Adipose tissue (tissue), 3 donors: ENCODE data around the gene MUC22. TPM values are rescaled to one million over a fixed set of nuclear protein-coding genes. Genes with fewer than 3 reads are reported as not detected.
"Not testable (repeated sequence)": the region's sequence is repeated elsewhere in the genome, so short reads cannot be mapped to it uniquely, and the experiment has no call there.

Source experiments
- H3K27ac ChIP-seq: one replicate; pipeline ENCODE4 v1.5.1; 2013; ENCODE audit warnings: low read depth, low read length
- WGBS, 3 donors: extraction: QIAGEN DNeasy Blood & Tissue Kit; methylation state at CpG; one replicate each; pipeline ENCODE4 v1.1.7; 2013; 5-methylcytosine and 5-hydroxymethylcytosine counted together
- polyA plus RNA-seq, 3 donors: library from polyadenylated mRNA; stranded (reverse); fragments of 200-250 nt; gene quantifications; one replicate each; pipeline ENCODE4 v1.2.3, GENCODE V29; 2013
- donor health status: healthy with polysubstance abuse.
- donor health status: Bipolar disorder and iron deficiency.
- donor health status: healthy.

The MUC22 gene
- polyA plus RNA-seq, 3 donors = not detected

DNA sequence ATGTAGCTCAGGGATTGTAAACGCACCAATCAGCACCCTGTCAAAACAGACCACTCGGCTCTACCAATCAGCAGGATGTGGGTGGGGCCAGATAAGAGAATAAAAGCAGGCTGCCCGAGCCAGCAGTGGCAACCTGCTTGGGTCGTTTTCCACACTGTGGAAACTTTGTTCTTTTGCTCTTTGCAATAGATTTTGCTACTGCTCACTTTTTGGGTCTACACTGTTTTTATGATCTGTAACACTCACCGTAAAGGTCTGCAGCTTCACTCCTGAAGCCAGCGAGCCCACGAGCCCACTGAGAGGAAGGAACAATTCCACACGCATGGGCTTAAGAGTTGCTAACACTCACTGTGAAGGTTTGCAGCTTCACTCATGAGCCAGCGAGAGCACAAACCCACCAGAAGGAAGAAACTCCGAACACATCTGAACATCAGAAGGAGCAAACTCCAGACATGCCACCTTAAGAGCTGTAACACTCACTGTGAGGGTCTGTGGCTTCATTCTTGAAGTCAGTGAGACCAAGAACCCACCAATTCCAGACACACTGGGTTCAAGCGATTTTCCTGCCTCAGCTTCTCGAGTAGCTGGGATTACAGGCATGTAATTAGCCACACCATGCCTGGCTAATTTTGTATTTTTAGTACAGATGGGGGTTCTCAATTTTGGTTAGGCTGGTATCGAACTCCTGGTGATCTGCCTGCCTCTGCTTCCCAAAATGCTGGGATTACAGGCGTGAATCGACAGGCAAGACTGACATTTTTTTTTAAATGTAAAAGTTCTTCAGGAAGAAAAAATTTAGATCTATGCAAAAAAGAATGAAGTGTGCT lies 11.6 kb downstream of the MUC22 start:
- H3K27ac ChIP-seq = not testable (repeated sequence)
- WGBS, 3 donors = 70 to 87% (median 83%) methylated on average over 15 of the region's 15 CpGs

DNA sequence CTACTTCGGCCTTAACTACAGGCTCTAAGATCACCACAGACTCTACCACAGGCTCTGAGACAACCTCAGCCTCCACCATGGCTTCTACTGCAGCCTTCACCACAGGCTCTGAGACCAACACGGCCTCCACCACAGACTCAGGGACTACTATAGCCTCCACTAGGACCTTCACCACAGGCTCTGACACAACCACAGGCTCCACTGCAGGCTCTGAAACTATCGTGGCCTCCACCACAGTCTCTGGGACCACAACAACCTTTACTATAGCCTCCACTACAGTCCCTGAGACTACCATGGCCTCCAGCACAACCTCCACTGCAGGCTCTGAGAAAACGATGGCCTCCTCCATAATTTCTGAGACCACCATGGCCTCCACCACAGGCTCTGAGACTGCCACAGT lies 15.3 kb downstream of the MUC22 start:
- H3K27ac ChIP-seq = no peak overlapping the region
- WGBS, 3 donors = 76 to 86% (median 84%) methylated on average over 4 of the region's 4 CpGs

DNA sequence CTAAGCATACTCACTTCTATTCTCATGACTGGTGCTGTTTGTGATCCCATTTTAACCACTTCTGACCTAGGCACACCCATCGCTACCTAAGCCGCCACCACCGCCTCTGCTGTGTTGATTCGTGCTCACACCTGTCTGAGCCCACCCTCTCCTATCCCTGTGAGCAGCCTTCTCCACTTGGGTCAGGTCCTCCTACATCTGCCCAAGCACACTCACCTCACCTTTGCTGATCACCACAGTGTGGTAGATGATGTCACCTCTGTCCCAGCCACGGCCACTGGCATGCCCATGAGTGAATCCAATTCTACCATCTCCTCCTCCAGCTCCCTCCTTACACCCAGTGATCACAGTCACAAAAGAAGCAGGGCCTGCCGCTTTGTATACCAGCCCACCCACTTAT lies 20.8 kb downstream of the MUC22 start:
- WGBS, 3 donors = 86 to 91% (median 90%) methylated on average over 6 of the region's 6 CpGs
- H3K27ac ChIP-seq = no peak overlapping the region

DNA sequence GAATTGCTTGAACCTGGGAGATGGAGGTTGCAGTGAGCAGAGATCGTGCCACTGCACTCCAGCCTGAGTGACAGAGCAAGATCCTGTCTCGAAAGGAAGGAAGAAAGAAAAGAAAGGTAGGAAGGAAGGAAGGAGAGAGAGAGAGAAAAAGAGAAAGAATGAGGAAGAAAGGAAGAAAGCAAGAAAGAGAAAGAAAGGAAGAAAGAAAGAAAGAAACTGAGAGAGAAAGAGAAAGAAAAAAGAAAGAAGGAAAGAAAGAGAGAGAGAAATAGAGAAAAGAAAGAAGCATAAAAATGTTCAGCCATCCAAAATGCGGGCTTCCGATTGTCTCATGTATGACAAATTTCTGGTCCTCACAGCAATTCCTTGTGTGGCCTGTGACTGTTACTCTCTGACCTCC lies 22.8 kb downstream of the MUC22 start:
- WGBS, 3 donors = 88 to 94% (median 93%) methylated on average over 4 of the region's 4 CpGs
- no peak overlapping the region for H3K27ac ChIP-seq

DNA sequence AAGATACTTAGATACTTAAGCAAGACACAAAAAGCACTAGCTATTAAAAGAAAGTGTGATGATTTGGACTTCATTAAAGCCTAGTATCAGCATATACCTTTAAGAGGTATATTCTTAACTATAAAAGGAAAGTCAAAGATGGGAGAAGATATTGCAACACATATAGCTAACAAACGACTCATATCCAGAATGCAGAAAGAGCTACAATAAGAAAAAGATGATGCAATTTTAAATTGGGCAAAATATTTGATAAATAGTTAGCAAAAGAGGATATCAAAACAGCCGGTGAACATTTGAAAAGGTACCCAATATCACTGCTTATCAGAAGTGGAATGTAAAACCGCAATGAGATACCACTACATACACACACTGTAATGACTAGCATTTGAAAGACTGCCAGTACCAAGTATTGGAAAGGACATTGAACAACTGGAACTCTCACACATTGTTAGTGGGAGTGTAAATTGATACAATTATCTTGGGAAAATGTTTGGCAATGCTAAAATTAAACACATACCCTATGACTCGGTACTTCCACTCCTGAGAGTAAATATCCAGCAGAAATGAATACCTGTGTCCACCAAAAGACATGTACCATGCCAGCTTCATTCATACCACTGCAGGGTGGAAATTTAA lies 25.7 kb downstream of the MUC22 start:
- 26 to 59% (median 52%) methylated on average over 4 of the region's 4 CpGs for WGBS, 3 donors
- H3K27ac ChIP-seq = no peak overlapping the region

DNA sequence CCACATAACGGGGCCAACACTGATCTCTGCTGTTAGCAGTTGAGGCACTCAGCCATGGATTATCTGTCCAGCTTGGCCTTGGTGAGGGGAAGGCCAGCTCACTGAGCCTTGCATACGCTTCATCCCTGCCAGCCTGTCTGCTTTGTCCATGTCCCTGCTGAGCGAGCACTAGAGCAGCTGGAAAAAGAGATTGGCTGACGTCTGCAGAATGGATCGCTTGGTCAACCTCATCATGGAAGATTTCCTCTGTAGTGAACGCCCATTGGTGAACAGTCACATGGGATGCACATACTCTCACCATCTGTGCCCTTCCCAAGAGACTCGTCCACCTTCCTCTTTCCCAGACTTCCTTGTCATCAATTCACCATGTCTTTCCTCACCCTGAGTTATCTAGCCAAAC lies 26.9 kb downstream of the MUC22 start:
- 54 to 82% (median 81%) methylated on average over 7 of the region's 7 CpGs for WGBS, 3 donors
- no peak overlapping the region for H3K27ac ChIP-seq

DNA sequence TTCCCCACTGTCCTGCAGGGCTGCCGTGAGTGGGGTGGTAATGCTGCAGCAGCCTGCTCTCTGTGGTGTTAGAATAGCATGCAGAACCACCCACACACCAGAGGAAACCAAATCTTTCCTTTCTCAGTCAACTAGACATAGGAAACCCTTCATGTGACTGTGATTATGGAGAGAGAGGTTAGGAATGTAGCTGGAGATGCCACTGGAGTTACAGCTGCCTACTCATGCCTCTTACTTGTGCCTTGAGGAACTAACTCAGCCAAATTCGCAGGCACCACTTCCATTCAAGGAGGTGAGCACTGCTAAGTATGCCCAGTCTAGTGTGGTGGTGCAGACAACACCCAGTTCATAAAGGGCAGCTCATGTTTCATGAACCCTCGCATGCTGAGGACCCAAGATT lies 27.4 kb downstream of the MUC22 start:
- WGBS, 3 donors = 44 to 63% (median 48%) methylated on average over 3 of the region's 3 CpGs
- no peak overlapping the region for H3K27ac ChIP-seq

DNA sequence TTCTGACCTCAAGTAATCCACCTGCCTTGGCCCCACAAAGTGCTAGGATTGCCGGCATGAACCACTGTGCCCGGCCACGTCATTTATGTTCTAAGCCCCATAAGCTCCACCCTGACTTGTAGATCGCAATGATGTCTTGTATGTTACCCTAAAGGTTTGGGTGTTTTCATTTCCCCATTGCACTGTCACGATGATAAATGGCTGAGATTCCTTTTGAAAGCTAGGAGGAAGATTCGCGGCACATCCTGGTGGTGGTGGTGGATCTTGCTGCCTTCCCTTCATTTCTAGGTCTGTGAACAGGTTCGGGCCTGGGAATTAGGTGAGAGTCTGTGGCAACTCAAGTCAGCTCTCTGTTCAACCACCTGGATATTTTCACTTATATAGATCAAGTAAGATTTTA lies 28.3 kb downstream of the MUC22 start:
- 91 to 92% (median 92%) methylated on average over 8 of the region's 8 CpGs for WGBS, 3 donors
- no peak overlapping the region for H3K27ac ChIP-seq

DNA sequence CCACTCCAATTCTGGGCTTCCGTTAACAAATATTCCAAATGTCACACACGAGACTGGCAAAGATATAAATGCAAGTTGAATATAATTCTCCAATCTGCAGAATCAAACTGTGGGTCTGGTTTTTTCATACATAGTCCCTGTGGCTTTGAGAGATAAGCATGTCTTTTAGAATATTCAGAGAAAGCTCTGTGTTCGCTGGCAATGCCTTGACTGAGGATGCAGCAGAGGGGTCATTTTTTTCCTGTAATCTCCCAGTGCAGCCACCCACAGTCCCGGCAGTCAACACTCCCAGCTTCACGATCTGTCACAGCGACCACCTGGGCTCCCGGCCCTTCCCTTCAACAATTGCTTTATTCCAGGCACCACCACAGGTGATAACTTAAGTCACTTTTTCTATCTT lies 30.5 kb downstream of the MUC22 start:
- WGBS, 3 donors = 74 to 78% (median 75%) methylated on average over 7 of the region's 7 CpGs
- H3K27ac ChIP-seq = no peak overlapping the region

DNA sequence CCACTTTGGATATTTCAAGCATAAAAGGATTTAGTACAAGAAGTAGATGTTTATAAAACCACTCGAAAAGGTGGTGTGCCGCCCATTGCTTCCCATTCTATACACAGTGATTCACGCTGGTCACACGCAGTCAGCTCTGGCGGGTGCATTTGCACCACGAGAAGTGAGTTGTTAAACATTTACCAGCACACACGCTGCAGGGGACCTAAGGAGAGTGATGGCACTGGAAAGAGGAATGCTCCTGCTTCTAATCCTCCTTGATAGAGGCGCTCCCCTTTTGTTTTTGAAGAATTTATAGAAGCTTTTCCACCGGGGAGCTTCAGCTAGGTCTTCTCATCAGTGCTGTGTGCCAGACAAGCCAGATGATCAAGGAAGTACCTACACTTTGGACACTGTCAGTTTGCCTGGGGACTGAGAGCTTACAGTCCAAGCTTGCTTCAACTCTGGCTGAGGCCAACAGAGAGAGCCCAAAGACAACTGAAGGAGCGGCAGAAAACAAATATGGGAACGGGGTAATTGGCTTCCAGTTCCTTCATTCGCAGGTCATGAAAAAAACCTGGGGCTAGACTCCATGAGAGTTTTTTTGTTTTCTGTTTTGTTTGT lies 31.2 kb downstream of the MUC22 start:
- 39 to 82% (median 73%) methylated on average over 12 of the region's 12 CpGs for WGBS, 3 donors
- H3K27ac ChIP-seq = no peak overlapping the region

DNA sequence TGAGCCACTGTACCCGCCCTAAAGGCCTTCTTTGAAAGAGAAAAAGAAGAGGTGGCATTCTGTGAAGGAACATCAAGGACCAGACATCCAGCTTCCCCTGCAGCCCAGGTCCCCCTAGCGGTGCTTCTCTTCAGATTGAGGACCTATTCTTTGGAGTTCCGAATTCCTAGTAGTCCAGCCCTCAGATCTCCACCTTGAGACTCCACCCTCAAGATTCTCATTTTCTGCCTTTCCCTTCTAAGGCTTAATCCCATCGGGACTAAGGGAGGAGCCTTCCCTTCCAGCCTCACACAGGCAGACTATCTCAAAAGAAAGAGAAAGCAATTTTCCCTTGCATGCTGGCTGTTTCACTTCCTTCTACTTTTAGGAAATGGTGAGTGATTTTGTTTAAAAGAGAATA lies 32.5 kb downstream of the MUC22 start:
- no peak overlapping the region for H3K27ac ChIP-seq

DNA sequence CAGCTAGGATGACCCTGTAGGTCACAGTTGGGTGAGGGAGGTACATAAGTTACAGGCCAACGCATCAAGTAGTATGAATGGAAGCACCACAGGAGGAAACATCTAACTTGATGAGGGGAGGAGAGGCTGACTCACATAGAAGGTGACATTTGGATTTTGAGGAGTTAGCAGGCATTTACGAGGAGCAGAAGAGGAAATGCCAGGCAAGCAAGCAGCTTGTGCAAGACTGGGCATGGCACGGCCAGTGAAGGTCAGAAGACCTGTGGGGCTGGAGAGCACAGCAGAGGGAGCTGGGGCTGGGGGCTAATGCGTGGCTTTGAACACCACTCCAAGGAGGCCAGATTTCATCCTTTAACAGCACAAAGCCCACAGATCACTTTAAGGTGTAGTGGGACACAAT lies 37.8 kb downstream of the MUC22 start:
- WGBS, 3 donors = 69 to 86% (median 73%) methylated on average over 4 of the region's 4 CpGs
- H3K27ac ChIP-seq = no peak overlapping the region

More for the DNA sequence above, 32.5 kb downstream of the MUC22 start:
- 18 to 28% (median 28%) methylated on average over 4 of the region's 4 CpGs for WGBS, 3 donors

DNA sequence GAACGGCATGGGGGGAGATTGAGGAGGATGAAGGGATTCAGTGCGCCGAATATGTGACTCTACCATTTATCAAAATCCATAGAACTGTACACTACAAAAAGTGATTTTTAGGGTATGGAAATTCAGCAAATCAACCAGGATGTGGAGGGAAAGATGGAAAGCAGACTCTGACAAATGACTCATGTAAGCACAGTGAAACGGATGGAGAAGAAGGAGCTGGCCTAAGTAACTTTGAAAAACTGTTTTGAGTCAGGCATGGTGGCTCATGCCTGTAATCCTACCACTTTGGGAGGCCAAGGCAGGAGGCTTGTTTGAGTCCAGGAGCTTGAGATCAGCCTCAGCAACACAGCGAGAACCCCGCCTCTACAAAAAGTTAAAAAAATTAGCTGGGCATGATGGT lies 39.2 kb downstream of the MUC22 start:
- H3K27ac ChIP-seq = no peak overlapping the region
- WGBS, 3 donors = 89 to 95% (median 93%) methylated on average over 6 of the region's 6 CpGs

DNA sequence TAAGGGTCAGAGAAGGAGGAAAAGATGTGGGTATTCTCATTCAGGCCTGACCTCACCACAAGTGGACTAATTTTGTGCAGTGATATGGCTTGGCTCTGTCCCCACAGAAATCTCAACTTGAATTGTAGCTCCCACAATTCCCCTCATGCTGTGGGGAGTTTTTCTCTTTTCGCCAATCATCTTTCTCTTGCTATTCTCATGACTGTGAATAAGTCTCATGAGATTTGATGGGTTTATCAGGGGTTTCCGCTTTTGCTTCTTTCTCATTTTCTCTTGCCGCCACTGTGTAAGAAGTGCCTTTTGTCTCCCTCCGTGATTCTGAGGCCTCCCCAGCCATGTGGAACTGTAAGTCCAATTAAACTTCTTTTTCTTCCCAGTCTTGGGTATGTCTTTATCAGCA lies 42.9 kb downstream of the MUC22 start:
- 84 to 92% (median 89%) methylated on average over 4 of the region's 4 CpGs for whole genome bisulfite sequencing, 3 donors

DNA sequence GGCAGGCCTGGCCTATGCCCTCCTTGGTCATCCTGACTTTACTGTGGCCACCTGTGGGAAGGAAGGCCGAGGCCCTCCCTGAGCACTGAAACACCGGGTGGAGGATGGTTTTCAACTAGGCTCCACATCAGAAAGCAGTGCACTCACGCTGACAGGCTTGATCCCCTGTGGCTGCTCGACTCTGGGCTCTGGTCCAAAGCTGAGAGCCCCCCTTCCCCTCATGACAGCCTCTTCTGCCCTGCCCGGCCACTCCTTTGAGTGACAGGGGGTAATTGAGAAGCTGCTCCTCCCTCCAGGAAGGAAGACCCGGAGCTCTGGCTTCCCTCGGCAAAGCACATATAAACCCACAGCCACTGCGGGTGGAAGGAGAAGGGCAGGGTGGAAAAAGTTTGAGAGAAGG lies 43.6 kb downstream of the MUC22 start:
- WGBS, 3 donors = 13 to 57% (median 14%) methylated on average over 8 of the region's 8 CpGs
- H3K27ac ChIP-seq = no peak overlapping the region

More for the DNA sequence above, 42.9 kb downstream of the MUC22 start:
- H3K27ac ChIP-seq = not testable (repeated sequence)

DNA sequence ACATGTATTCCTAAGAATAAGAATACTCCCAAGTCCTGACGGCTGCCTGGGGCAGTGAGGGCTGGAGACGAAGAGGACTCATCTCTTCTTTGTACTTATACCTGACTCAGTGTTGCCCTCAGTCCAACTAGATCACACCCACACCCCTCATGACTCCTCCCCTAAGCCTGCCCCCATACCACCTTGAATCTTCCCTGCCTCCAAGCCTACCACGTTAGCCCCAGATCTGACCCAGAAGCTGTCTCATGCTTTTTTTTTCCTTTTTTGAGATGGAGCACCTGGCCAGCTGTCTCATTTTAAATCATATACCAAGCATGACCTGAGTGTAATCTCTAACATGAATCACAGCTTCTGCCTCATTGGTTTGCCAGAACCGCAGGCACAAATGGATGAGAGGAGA lies 45.2 kb downstream of the MUC22 start:
- WGBS, 3 donors = 78 to 87% (median 85%) methylated on average over 4 of the region's 4 CpGs
- no peak overlapping the region for H3K27ac ChIP-seq

DNA sequence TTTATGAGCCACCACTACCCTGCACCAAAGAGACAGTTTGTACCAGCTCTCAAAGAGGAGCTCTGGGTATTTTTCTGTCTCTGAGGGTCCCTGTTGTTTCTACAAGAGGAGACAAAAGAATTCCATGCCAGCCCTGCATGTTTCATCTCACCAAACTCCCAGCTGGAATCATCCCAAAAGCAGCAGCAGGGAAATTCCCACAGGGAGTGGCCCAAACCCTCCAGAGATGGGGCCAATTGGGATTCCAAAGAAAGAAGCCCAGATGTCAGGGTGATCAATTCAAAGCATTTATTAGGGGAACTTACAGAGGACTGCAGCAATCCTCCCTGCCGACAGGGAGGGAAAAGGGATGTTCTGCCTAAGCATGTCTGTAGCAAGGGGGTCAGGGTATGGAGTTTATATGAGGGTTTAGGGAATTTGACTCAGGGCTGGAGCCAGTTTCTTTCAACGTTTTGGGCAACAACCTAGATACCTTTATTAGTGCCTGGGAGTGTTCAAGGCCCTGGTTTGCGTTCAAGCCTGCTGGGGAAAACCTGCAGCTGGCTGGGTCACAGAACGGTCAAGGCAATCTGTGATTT lies 47.2 kb downstream of the MUC22 start:
- WGBS, 3 donors = 39 to 69% (median 44%) methylated on average over 4 of the region's 4 CpGs
- no peak overlapping the region for H3K27ac ChIP-seq

DNA sequence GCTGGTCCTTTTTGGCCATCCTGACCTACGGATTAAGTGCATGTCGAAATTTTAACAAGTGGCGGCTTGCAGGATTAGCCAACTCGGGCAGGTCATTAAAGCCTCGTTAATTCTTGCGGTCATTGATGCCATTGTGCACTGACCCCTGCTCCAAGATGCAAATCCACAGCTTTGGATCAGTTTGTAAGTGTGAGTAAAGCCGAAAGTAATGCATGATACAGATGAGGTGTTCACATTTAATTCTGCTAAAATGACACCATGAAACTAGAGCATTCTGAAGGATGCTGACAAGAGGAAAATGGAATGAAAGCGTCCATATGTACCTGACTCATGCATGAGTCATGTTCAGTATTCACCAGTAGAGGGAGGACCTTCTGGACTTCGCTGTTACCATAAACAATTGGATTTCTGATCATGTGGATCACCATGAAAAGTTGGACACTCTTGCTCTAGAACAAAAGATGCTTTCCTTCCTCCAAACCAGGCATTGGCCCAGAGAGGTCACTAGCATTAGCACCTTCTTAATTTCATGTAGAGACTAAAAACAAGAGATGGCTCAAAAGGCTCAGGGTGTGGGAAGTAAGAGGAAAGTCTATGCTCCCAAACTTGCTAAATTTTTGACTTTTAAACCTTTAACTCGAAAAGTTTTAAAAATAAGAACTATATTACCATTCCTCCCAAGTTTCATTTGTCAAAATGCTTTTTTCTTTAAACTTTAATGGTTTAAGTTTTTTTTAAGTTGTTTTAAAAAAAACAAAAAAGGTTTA lies 48.0 kb downstream of the MUC22 start:
- H3K27ac ChIP-seq = no peak overlapping the region
- whole genome bisulfite sequencing, 3 donors = 63 to 70% (median 67%) methylated on average over 10 of the region's 10 CpGs

DNA sequence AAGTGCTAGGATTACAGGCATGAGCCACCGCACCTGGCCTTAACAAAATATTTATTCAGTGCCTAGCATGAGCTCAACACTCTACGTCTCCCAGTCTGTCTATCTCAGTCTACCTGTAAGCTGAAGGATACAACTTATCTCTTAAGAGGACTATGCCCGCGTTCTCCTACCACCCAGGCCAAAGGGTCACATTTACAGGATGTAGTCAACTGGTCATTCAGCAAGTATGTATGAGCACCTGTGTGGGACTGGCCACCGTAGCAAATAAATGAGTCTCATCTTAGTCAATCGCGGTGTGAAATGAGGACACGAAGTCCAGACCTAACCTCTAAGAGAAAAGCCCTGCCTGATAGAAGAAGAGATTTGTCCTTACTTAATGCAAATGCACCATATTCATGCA lies 49.9 kb downstream of the MUC22 start:
- WGBS, 3 donors = 83 to 96% (median 93%) methylated on average over 8 of the region's 8 CpGs
- no peak overlapping the region for H3K27ac ChIP-seq
